ENCODE results near the gene CTBP2. TPM values are rescaled to one million over a fixed set of nuclear protein-coding genes. Genes with fewer than 3 reads are reported as not detected.

Gene CTBP2
- total and polyA plus RNA-seq, 4 donors = 19.2 to 80.6 (median 63.2) TPM

- Histone ChIP-seq H3K9me3 (ENCODE audit: control insufficient read depth in 4 of 4, insufficient read depth in 3 of 4, low read length in 3 of 4) (no peaks in the 10 kb centered on the region), H3K27me3 (ENCODE audit: control insufficient read depth in 3 of 3, insufficient read depth in 3 of 3, low read length in 2 of 3) (no peaks in the 10 kb centered on the region), H3K36me3 (ENCODE audit: control insufficient read depth in 4 of 4, insufficient read depth in 4 of 4, low read length in 4 of 4) (peaks cover 0 to 22% (median 17%) of the 10 kb centered on the region in 4 donors), H3K9ac (ENCODE audit: insufficient read depth in 1 of 2, low read length in 2 of 2) (no peak overlapping the region), H3K4me1 (ENCODE audit: control insufficient read depth in 5 of 5, insufficient read depth in 5 of 5, low read length in 5 of 5) (peaks cover 0 to 35% (median 6%) of the 10 kb centered on the region in 5 donors), H3K4me3 (no peak overlapping the region), H3K27ac (ENCODE audit: low read depth in 1 of 2, low read length in 1 of 2) (no peak overlapping the region)
- no peak for DNase-seq
- WGBS, 2 donors = 94 to 97% methylated on average over 15 of the region's 15 CpGs
- no peak for ATAC-seq (ENCODE audit: insufficient read depth, low FRiP score)
- no peak for TF ChIP-seq CTCF (IDR thresholded peaks at IDR 0.05; ENCODE audit: control extremely low read depth, extremely low read depth)
Observed at GRCh38 chr10:125130916-125131315, 29.4 kb downstream of the CTBP2 start.

- WGBS, 2 donors = 78 to 92% methylated on average over 9 of the region's 9 CpGs
- Histone ChIP-seq H3K27me3 (ENCODE audit: control insufficient read depth in 3 of 3, insufficient read depth in 3 of 3, low read length in 2 of 3) (no peaks in the 10 kb centered on the region), H3K36me3 (ENCODE audit: control insufficient read depth in 4 of 4, insufficient read depth in 4 of 4, low read length in 4 of 4) (peaks cover 0 to 22% (median 17%) of the 10 kb centered on the region in 4 donors), H3K9me3 (ENCODE audit: control insufficient read depth in 4 of 4, insufficient read depth in 3 of 4, low read length in 3 of 4) (no peaks in the 10 kb centered on the region), H3K9ac (ENCODE audit: insufficient read depth in 1 of 2, low read length in 2 of 2) (no peak overlapping the region), H3K4me1 (ENCODE audit: control insufficient read depth in 5 of 5, insufficient read depth in 5 of 5, low read length in 5 of 5) (peaks cover 4 to 33% (median 12%) of the 10 kb centered on the region in 5 donors), H3K27ac (ENCODE audit: low read depth in 1 of 2, low read length in 1 of 2) (no peak overlapping the region), H3K4me3 (no peak overlapping the region)
- no peak for ATAC-seq (ENCODE audit: insufficient read depth, low FRiP score)
- DNase-seq = no peak
- no peak for TF ChIP-seq CTCF (IDR thresholded peaks at IDR 0.05; ENCODE audit: control extremely low read depth, extremely low read depth)
Observed at GRCh38 chr10:125130260-125130659, 30.1 kb downstream of the CTBP2 start.

GRCh38 chr10:125129076-125129458 lies 31.3 kb downstream of the CTBP2 start:
- DNase-seq (no peak), ATAC-seq (ENCODE audit: insufficient read depth, low FRiP score) (no peak)
- Histone ChIP-seq H3K9ac (ENCODE audit: insufficient read depth in 1 of 2, low read length in 2 of 2) (no peak overlapping the region), H3K9me3 (ENCODE audit: control insufficient read depth in 4 of 4, insufficient read depth in 3 of 4, low read length in 3 of 4) (no peaks in the 10 kb centered on the region), H3K4me1 (ENCODE audit: control insufficient read depth in 5 of 5, insufficient read depth in 5 of 5, low read length in 5 of 5) (peaks cover 14 to 27% (median 20%) of the 10 kb centered on the region in 5 donors), H3K4me3 (no peak overlapping the region), H3K27me3 (ENCODE audit: control insufficient read depth in 3 of 3, insufficient read depth in 3 of 3, low read length in 2 of 3) (no peaks in the 10 kb centered on the region), H3K27ac (ENCODE audit: low read depth in 1 of 2, low read length in 1 of 2) (no peak overlapping the region), H3K36me3 (ENCODE audit: control insufficient read depth in 4 of 4, insufficient read depth in 4 of 4, low read length in 4 of 4) (peaks cover 0 to 22% (median 17%) of the 10 kb centered on the region in 4 donors)
- 78 to 79% methylated on average over 3 of the region's 3 CpGs for WGBS, 2 donors
- TF ChIP-seq CTCF (IDR thresholded peaks at IDR 0.05; ENCODE audit: control extremely low read depth, extremely low read depth) = no peak
